ENCODE data around the gene USP11.

The USP11 gene

GRCh38 chrX:47232803-47233332 lies at the start of gene USP11:
USP11 (plus strand) TSS chrX:47233009; CDS start chrX:47233044, 35 bp downstream.
- DNase-seq (ENCODE audit: low read depth in 2 of 2): peak; percentile 22 to 33

GRCh38 chrX:47184486-47184885 lies 48.3 kb upstream of the USP11 start:
- DNase-seq (ENCODE audit: low read depth in 2 of 2): no peak

GRCh38 chrX:47185241-47185640 lies 47.6 kb upstream of the USP11 start:
- no peak for DNase-seq (ENCODE audit: low read depth in 2 of 2)

- no peak for DNase-seq (ENCODE audit: low read depth in 2 of 2)
Measured at GRCh38 chrX:47186096-47186740, 46.6 kb upstream of the USP11 start.

GRCh38 chrX:47187106-47187677 lies 45.6 kb upstream of the USP11 start:
- DNase-seq (ENCODE audit: low read depth in 2 of 2): no peak

DNA sequence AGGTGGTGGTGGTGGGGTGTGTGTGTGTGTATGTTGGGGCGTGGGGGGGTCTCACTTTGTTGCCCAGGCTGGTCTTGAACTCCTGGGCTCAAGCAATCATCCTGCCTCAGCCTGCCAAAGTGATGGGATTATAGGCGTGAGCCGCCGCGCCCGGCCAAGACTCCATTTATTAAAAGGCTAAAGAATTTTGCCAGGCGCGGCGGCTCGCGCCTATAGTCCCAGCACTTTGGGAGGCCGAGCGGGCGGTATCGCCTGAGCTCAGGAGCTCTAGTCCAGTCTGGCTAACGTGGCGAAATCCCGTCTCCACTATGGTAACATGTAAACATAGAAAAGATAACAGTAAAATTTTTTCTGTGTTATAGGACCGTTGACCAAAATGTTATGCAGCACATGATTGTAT lies 42.9 kb upstream of the USP11 start:
- DNase-seq (ENCODE audit: low read depth in 2 of 2): no peak

DNA sequence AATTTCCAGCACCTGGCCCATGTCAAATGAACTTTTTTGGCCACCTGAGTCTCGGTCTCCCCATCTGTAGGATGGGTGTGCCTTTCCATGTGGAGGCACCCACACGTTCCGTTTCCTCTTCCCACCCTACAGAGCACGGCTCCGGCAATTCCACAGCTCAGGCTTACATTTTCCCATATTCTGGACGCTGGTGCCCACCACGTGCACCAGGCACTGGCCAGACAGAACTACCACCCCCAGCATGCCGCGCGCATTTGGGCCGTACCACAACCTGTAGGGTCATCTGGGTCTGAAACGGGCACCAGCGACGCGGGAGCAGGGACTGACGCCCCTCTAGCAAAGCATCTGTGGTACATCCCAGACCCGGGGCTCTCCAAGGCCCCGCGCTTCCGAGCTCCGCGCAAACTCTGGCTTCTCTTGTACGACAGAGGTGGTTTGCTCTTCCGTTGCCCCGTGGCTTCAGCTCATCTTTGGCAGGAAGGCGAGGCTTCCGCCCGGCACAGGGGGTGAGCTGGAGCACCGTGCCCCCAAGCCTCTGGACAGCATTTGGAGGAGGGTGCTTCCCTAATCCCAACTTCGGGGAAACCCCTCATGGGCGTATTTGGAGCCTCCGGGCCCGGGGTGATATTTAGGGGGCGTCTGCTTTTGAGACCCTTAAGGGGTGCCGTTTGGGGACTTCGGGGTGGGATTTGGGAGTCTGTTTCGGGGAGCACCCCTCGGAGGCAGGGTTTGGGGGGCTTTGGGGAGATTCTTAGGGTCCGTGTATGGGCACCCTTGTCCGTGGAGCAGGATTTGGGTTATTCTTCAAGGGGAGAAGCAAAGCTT lies 42.2 kb upstream of the USP11 start:
- peak; percentile 43 to 60 for DNase-seq (ENCODE audit: low read depth in 2 of 2)

DNA sequence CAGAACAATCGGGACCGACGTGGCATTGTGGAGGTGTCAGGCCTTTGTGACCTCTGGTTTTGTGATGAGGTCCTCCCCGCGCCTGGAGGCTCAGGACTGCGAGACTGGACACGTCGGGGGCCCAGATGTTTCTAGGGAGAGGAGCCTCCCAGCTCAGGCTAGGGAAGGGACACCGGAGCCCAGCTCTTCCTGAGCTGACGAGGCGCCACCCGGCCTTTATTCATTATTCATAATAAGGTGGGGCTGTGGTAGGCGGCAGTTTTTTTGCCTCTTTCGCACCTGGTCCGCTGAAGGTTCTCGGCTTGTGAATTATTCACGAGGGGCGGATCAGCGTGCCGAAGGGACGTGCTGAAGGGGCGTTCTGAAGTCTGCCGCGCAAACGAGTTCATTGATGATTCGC lies 41.5 kb upstream of the USP11 start:
- peak in 1 of 2 donors; percentile 20 for DNase-seq (ENCODE audit: low read depth in 2 of 2)

DNA sequence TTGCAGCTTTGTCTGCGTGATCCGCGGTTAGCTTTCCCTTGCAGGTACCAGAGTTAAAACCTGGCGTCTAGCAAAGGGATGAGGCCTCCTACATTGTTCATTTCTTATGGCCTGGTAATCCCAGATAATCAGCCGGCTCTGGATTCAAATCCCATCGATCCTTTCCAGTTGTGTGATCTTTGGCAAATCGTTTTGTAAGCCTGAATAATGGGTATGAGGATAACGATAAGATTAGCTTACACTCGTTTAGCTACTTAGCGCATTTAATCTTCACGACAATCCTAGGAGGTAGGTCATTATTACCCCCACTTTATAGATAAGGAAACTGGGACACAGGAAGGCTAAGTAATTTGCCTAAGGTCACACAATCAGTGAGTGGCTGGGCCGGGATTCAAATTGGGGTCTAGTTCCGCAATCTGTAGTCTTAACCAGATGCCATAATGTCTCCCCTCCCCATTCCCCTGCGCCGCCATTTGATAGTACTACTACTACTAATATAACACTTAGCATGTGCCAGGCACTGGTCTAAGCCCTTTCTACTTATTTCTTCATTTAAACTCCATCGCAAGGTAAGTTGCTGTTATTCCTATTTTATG lies 40.9 kb upstream of the USP11 start:
- no peak for DNase-seq (ENCODE audit: low read depth in 2 of 2)

- DNase-seq (ENCODE audit: low read depth in 2 of 2): peak; percentile 79 to 97
Measured at GRCh38 chrX:47193475-47194193, 39.2 kb upstream of the USP11 start, which contains the start of gene UBA1. UBA1 (plus strand) TSS chrX:47193829; CDS start chrX:47198803, 4,974 bp downstream.

DNA sequence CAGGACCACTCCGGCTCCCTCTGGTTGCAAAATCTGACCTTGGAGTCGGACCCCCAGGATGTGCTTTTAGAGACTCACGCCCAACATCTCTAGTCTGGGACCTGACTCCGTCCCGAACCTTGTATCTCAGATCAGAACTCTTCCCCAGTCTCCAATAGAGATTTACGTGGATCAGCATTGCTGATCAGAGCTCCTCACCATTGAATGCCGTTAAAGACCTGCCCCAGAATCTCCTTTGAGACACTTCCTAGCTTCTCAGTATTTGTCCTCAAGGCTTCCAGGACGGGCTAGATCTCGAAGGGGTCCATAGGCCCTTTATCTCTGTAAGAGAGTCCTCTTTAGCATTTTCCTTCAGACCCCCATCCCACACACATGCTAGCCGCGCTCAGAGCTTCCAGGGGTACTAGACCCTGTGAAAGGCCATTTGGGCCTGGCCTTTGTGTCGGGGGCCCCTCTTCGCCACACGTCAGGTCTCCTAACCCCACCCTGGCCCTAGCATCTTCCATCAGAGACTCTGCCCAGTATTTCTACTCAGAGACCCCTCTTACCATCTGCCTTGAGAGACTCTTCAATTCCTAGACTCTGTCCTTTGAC lies 38.5 kb upstream of the USP11 start:
- no peak for DNase-seq (ENCODE audit: low read depth in 2 of 2)

GRCh38 chrX:47196098-47196497 lies 36.7 kb upstream of the USP11 start:
- no peak for DNase-seq (ENCODE audit: low read depth in 2 of 2)

DNA sequence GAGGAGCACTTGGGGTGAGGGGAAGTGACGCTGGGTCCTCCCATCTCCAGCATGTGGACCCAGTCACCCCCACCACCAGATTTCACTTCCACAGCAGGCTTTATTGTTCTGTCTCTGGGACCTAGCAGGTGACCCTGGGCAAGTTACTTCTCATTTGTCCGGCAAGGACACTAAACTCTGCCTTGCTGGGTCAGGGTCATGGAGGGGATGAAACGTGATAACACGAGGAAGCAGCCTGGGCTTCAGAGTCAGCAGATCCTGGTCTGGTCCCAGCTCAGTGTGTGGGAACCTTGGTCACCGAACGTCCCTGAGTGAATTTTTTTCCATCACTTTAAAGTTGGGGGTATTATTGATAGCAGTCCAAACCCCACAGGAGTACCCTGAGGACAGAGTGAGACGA lies 35.3 kb upstream of the USP11 start:
- no peak for DNase-seq (ENCODE audit: low read depth in 2 of 2)

DNA sequence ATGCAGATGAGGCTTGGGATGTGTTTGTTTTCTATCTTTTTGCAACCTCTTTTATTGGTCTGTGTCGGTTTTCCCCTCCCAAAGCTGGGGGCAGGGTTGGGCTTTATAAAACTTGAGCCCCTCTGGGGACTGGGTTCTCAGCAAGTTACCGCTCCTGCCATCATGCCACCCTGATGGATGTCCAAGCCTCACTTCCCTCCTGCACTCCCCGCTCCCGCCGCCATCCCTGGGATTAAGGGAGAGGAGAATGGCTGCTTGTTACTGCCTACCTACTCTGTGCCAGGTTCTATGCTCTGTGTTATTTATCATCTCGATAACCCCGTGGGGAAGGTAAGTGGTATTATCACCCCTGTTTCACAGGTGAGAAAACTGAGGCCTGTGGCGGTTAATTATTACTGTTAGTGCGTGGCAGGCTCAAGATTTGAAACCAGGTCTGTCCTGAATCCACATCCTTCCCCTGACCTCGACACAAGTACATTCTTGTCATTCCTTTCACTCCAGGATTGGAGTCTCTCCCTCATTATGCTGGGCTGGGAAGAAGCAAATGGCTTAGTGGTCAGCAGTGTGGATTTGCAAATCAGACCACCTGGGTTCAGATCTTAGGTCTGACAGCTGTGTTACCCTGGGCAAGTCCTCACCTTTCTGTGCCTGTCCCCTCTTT lies 34.7 kb upstream of the USP11 start:
- no peak for DNase-seq (ENCODE audit: low read depth in 2 of 2)

DNA sequence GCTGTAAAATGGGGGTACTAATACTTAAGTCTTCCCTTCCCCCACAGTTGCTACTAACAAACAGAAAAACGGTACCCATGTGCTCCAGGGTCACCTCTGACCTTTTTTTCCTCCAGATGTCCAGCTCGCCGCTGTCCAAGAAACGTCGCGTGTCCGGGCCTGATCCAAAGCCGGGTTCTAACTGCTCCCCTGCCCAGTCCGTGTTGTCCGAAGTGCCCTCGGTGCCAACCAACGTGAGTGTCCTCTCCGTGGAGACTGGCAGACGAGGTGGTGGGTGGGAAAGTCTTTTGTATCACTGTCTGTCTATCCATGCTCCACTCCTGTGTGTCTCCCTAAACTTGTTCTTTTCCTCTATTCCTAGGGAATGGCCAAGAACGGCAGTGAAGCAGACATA lies 34.1 kb upstream of the USP11 start:
- DNase-seq (ENCODE audit: low read depth in 2 of 2): no peak

DNA sequence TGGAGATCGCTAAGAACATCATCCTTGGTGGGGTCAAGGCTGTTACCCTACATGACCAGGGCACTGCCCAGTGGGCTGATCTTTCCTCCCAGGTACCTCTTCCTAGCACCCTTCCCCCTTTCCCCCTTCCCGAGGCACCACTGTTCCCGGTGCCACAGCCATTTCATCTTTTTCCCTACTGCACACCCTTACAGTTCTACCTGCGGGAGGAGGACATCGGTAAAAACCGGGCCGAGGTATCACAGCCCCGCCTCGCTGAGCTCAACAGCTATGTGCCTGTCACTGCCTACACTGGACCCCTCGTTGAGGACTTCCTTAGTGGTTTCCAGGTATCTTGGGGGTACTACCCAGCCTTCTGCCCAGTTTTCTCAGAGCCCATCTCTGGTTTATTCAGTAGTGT lies 33.5 kb upstream of the USP11 start:
- no peak for DNase-seq (ENCODE audit: low read depth in 2 of 2)

DNA sequence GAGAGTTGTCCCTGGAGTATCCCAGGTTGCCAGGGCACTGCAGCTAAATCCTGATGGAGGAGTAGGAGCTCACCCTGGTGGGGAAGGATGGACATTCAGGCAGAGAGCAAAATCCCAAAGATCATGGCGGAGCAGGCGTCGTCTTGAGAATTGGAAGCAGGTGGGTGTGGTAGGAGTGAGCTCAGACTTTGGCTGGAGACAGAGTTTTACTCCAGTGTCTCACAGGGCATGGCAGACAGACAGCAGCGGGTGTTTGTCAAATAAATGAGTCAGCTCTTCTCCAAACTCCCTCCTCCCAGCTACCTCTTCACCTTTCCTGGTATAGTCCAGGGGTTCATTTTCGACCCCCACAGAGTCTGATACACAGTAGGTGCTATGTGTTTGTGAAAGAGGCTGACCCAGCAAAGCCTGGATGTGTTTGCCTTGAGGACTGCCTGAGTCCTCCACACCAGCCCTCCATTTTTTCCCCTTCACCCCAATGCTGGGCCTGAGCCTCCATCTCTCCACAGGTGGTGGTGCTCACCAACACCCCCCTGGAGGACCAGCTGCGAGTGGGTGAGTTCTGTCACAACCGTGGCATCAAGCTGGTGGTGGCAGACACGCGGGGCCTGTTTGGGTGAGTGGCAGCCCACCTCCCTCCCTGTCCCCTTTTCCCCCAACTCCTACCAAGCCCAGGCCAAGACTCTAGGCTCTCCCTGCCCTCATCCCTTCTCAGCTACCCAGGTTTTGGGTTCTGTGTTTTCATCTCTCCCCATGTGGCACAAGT lies 32.2 kb upstream of the USP11 start:
- DNase-seq (ENCODE audit: low read depth in 2 of 2): no peak

DNA sequence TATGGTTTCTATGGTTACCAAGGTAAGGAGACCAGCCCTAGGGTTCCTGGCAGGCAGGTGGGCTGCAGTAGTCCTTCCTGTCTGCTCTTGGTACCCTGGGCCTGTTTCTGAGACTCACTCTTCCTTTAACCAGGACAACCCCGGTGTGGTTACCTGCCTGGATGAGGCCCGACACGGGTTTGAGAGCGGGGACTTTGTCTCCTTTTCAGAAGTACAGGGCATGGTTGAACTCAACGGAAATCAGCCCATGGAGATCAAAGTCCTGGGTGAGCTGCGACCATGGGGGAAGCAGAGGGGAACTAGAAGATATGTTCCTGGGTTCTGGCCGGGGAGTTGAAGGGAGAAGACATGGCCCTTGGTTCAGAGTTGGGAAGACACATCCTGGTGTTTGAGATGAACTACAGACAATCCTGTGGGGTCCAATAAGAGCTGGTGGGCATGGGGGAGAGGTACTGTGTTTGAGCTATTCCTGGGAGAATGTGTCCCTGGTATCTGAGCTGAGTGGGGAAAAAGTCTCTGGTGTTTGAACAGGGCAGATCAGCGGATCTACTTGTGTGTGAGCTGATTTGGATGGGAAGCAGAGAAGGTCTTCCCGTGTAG lies 31.4 kb upstream of the USP11 start:
- no peak for DNase-seq (ENCODE audit: low read depth in 2 of 2)

- no peak for DNase-seq (ENCODE audit: low read depth in 2 of 2)
Measured at GRCh38 chrX:47202316-47202715, 30.5 kb upstream of the USP11 start.
